HepG2 (cell line): Measurements from ENCODE around the gene MLXIPL. TPM values are rescaled to one million over a fixed set of nuclear protein-coding genes. Genes with fewer than 3 reads are reported as not detected.
A peak's percentile ranks its signal among the peaks of the same experiment; 100 is the strongest.

ENCODE experiments used
- CEBPB ChIP-seq: IDR thresholded peaks from 2 replicates; pipeline ENCODE4 v1.6.1; 2011; ENCODE audit warnings: low read depth, low read length, improper control_type of control experiment, borderline replicate concordance
- CTCF ChIP-seq: sonication (generic); formaldehyde crosslinking; IDR thresholded peaks from 2 replicates; pipeline ENCODE4 v1.5.0; 2020; ENCODE audit warnings: mild to moderate bottlenecking, missing genetic modification reagents, moderate library complexity
- E2F5 ChIP-seq: sonication (generic); formaldehyde crosslinking; conservative IDR thresholded peaks from 2 replicates; pipeline ENCODE4 v1.4.0; 2020; ENCODE audit warnings: missing genetic modification reagents
- ELF4 ChIP-seq: sonication (generic); formaldehyde crosslinking; IDR thresholded peaks from 2 replicates; pipeline ENCODE4 v1.5.0; 2020; ENCODE audit warnings: missing genetic modification reagents, mild to moderate bottlenecking, moderate library complexity, borderline replicate concordance
- FOXP1 ChIP-seq, 2 experiments: fragments of 450-650 bp in 1 of 2; IDR thresholded peaks; 2 replicates each; pipeline ENCODE4 v1.6.1; 2017 to 2018; ENCODE audit warnings: antibody characterized with exemption in 1 of 2
- GPN1 ChIP-seq: sonication (generic); formaldehyde crosslinking; IDR thresholded peaks from 2 replicates; pipeline ENCODE4 v1.5.1; 2020; ENCODE audit warnings: missing genetic modification reagents, borderline replicate concordance
- HDAC1 ChIP-seq: sonication (generic); formaldehyde crosslinking; IDR thresholded peaks from 2 replicates; pipeline ENCODE4 v1.5.1; 2020; ENCODE audit warnings: mild to moderate bottlenecking, missing genetic modification reagents
- KAT8 ChIP-seq: IDR thresholded peaks from 2 replicates; pipeline ENCODE4 v1.6.1; 2016; ENCODE audit warnings: missing genetic modification reagents, missing compliant biosample characterization
- MZF1 ChIP-seq: sonication (generic); formaldehyde crosslinking; IDR thresholded peaks from 2 replicates; pipeline ENCODE4 v1.8.1; 2023; ENCODE audit warnings: mild to moderate bottlenecking, missing genetic modification reagents, borderline replicate concordance
- NCOA5 ChIP-seq: sonication (generic); formaldehyde crosslinking; IDR thresholded peaks from 2 replicates; pipeline ENCODE4 v1.4.0; 2020; ENCODE audit warnings: missing genetic modification reagents
- NFE2L2 ChIP-seq: fragments of 150-350 bp; IDR thresholded peaks from 2 replicates; pipeline ENCODE4 v1.6.1; 2014; ENCODE audit warnings: low read length
- TGIF2 ChIP-seq: IDR thresholded peaks from 2 replicates; pipeline ENCODE4 v1.6.1; 2016; ENCODE audit warnings: control low read depth, missing compliant biosample characterization
- ZFP90 ChIP-seq: sonication (generic); formaldehyde crosslinking; IDR thresholded peaks from 2 replicates; pipeline ENCODE4 v1.8.0; 2022; ENCODE audit warnings: missing genetic modification reagents, mild to moderate bottlenecking, inconsistent platforms, borderline replicate concordance
- ZNF367 ChIP-seq: sonication (generic); formaldehyde crosslinking; IDR thresholded peaks from 2 replicates; pipeline ENCODE4 v1.4.0; 2020; ENCODE audit warnings: missing genetic modification reagents, borderline replicate concordance
- ZNF550 ChIP-seq: sonication (generic); formaldehyde crosslinking; IDR thresholded peaks from 2 replicates; pipeline ENCODE4 v1.4.0; 2020; ENCODE audit warnings: mild to moderate bottlenecking, missing genetic modification reagents, borderline replicate concordance
- ZNF577 ChIP-seq: sonication (generic); formaldehyde crosslinking; IDR thresholded peaks from 2 replicates; pipeline ENCODE4 v1.4.0; 2020; ENCODE audit warnings: mild to moderate bottlenecking, low read depth, missing genetic modification reagents, borderline replicate concordance
- ZNF616 ChIP-seq: sonication (generic); formaldehyde crosslinking; IDR thresholded peaks from 2 replicates; pipeline ENCODE4 v1.5.0; 2020; ENCODE audit warnings: low read depth, mild to moderate bottlenecking, missing genetic modification reagents
- ZNF740 ChIP-seq: sonication (generic); formaldehyde crosslinking; IDR thresholded peaks from 2 replicates; pipeline ENCODE4 v1.4.0; 2020; ENCODE audit warnings: missing genetic modification reagents
- ZNF75D ChIP-seq: sonication (generic); formaldehyde crosslinking; IDR thresholded peaks from 2 replicates; pipeline ENCODE4 v1.8.1; 2023; ENCODE audit warnings: missing genetic modification reagents, mild to moderate bottlenecking, borderline replicate concordance
- polyA plus RNA-seq, 8 experiments: library from polyadenylated mRNA; depleted of rRNA in 3 of 8; stranded (reverse) in 7 of 8; unstranded in 1 of 8; fragments of >200 nt; fragmentation: Illumina TruSeq in 4 of 8; extraction: Trizol in 4 of 8; gene quantifications; 2 replicates each; pipeline versions ENCODE4 v1.2.1 to v1.2.3, GENCODE V29; 2011 to 2016; ENCODE audit warnings: low read depth in 4 of 8, missing spikeins in 1 of 8, mixed read lengths in 1 of 8; ENCODE audit not compliant: insufficient read depth in 1 of 8
- total RNA-seq, 5 experiments: library from RNA; depleted of rRNA; stranded (reverse); fragments of >200 nt; fragmentation: Illumina TruSeq; extraction: Trizol; gene quantifications; 2 replicates each; pipeline ENCODE4 v1.2.3, GENCODE V29; 2016; ENCODE audit warnings: low read depth in 1 of 5
- TF ChIP-seq, protein P1 (sequence below): sonication (generic); formaldehyde crosslinking; IDR thresholded peaks from 2 replicates; pipeline ENCODE4 v1.4.0; 2020; ENCODE audit warnings: missing genetic modification reagents
- TF ChIP-seq, protein P2 (sequence below): sonication (generic); formaldehyde crosslinking; IDR thresholded peaks from 2 replicates; pipeline ENCODE4 v1.9.0; 2021; ENCODE audit warnings: missing genetic modification reagents, mild to moderate bottlenecking, borderline replicate concordance
- TF ChIP-seq, protein P3 (sequence below): sonication (generic); formaldehyde crosslinking; IDR thresholded peaks from 2 replicates; pipeline ENCODE4 v1.4.0; 2020; ENCODE audit warnings: mild to moderate bottlenecking, missing genetic modification reagents

MLXIPL gene
- total and polyA plus RNA-seq, 2 of the 13 experiments (the other 11 are each of a cell fraction or from before 2014, with no cell fraction given) = 51.6 to 60.1 TPM

- TF ChIP-seq ZNF550 (CRISPR knock-in tag) (no peak), ZNF577 (no peak), ELF4 (CRISPR knock-in tag) (peak; percentile 30; the same call in 1 of the 2 replicates), KAT8 (peak; percentile 78), TGIF2 (CRISPR knock-in tag) (0 out of 2 replicates have a peak, but pooled peaks have one; percentile 82), NCOA5 (no peak), NFE2L2 (no peak), ZNF740 (no peak), ZNF367 (no peak), CEBPB (peak; percentile 31; the same call in 1 of the 2 replicates), ZNF616 (CRISPR knock-in tag) (no peak), MZF1 (CRISPR knock-in tag) (no peak), ZNF75D (CRISPR knock-in tag) (no peak), GPN1 (CRISPR knock-in tag) (no peak), E2F5 (CRISPR knock-in tag) (no peak), ZFP90 (no peak; the same call in 1 of the 2 replicates), FOXP1 (IDR thresholded peaks at IDR 0.05) (peak; percentile 83), FOXP1 (CRISPR knock-in tag; IDR thresholded peaks at IDR 0.05) (peak; percentile 97), CTCF (CRISPR knock-in tag) (peak; percentile 65), HDAC1 (CRISPR knock-in tag) (peak; percentile 95)
- TF ChIP-seq, protein P1, sequence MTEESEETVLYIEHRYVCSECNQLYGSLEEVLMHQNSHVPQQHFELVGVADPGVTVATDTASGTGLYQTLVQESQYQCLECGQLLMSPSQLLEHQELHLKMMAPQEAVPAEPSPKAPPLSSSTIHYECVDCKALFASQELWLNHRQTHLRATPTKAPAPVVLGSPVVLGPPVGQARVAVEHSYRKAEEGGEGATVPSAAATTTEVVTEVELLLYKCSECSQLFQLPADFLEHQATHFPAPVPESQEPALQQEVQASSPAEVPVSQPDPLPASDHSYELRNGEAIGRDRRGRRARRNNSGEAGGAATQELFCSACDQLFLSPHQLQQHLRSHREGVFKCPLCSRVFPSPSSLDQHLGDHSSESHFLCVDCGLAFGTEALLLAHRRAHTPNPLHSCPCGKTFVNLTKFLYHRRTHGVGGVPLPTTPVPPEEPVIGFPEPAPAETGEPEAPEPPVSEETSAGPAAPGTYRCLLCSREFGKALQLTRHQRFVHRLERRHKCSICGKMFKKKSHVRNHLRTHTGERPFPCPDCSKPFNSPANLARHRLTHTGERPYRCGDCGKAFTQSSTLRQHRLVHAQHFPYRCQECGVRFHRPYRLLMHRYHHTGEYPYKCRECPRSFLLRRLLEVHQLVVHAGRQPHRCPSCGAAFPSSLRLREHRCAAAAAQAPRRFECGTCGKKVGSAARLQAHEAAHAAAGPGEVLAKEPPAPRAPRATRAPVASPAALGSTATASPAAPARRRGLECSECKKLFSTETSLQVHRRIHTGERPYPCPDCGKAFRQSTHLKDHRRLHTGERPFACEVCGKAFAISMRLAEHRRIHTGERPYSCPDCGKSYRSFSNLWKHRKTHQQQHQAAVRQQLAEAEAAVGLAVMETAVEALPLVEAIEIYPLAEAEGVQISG (CRISPR knock-in tag) = peak; percentile 75
- TF ChIP-seq, protein P2, sequence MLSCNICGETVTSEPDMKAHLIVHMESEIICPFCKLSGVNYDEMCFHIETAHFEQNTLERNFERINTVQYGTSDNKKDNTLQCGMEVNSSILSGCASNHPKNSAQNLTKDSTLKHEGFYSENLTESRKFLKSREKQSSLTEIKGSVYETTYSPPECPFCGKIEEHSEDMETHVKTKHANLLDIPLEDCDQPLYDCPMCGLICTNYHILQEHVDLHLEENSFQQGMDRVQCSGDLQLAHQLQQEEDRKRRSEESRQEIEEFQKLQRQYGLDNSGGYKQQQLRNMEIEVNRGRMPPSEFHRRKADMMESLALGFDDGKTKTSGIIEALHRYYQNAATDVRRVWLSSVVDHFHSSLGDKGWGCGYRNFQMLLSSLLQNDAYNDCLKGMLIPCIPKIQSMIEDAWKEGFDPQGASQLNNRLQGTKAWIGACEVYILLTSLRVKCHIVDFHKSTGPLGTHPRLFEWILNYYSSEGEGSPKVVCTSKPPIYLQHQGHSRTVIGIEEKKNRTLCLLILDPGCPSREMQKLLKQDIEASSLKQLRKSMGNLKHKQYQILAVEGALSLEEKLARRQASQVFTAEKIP (CRISPR knock-in tag) = no peak
- TF ChIP-seq, protein P3, sequence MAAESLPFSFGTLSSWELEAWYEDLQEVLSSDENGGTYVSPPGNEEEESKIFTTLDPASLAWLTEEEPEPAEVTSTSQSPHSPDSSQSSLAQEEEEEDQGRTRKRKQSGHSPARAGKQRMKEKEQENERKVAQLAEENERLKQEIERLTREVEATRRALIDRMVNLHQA = no peak
Measured at GRCh38 chr7:73612598-73613269, 11.6 kb downstream of the MLXIPL start (continued).
